ENCODE data around the gene C6. TPM values are rescaled to one million over a fixed set of nuclear protein-coding genes. Genes with fewer than 3 reads are reported as not detected.
"Not testable (repeated sequence)": the region's sequence is repeated elsewhere in the genome, so short reads cannot be mapped to it uniquely, and the experiment has no call there.

The C6 gene
- total RNA-seq, 1 donor from 2014 or later: not detected

- Mint-ChIP-seq H3K4me3 (no peak overlapping the region), H3K9me3 (no peaks in the 10 kb centered on the region), H3K27ac (no peak overlapping the region), H3K36me3 (ENCODE audit: low read depth) (no peaks in the 10 kb centered on the region), H3K4me1 (no peaks in the 10 kb centered on the region), H3K27me3 (no peaks in the 10 kb centered on the region)
- DNase-seq: no peak
- intact Hi-C loops (cut with micrococcal nuclease): no loop called here
These were observed 27.2 kb downstream of the C6 start for GRCh38 chr5:41186143-41186542.

- intact Hi-C loops (cut with micrococcal nuclease); H3K4me3 Mint-ChIP-seq; H3K27me3 Mint-ChIP-seq; H3K9me3 Mint-ChIP-seq; DNase-seq; H3K36me3 Mint-ChIP-seq (ENCODE audit: low read depth); H3K4me1 Mint-ChIP-seq; H3K27ac Mint-ChIP-seq: not testable (repeated sequence)
These were observed 30.0 kb downstream of the C6 start for GRCh38 chr5:41183331-41183730.

GRCh38 chr5:41182666-41183065, 30.7 kb downstream of the C6 start:
- intact Hi-C loops (cut with micrococcal nuclease): no loop called here
- Mint-ChIP-seq H3K27me3 (no peaks in the 10 kb centered on the region), H3K9me3 (no peaks in the 10 kb centered on the region), H3K36me3 (ENCODE audit: low read depth) (no peaks in the 10 kb centered on the region), H3K27ac (no peak overlapping the region), H3K4me1 (no peaks in the 10 kb centered on the region), H3K4me3 (no peak overlapping the region)
- DNase-seq: no peak

- Mint-ChIP-seq H3K9me3 (no peaks in the 10 kb centered on the region), H3K36me3 (ENCODE audit: low read depth) (no peaks in the 10 kb centered on the region)
- intact Hi-C loops (cut with micrococcal nuclease): no loop called here
These were observed 31.4 kb downstream of the C6 start for GRCh38 chr5:41181691-41182564.

GRCh38 chr5:41176952-41177351, 36.4 kb downstream of the C6 start:
- intact Hi-C loops (cut with micrococcal nuclease): no loop called here
- no peak for DNase-seq
- no peaks in the 10 kb centered on the region for H3K27me3 Mint-ChIP-seq
- H3K4me1 Mint-ChIP-seq: no peaks in the 10 kb centered on the region
- no peaks in the 10 kb centered on the region for H3K9me3 Mint-ChIP-seq
- H3K27ac Mint-ChIP-seq: no peak overlapping the region
- no peaks in the 10 kb centered on the region for H3K36me3 Mint-ChIP-seq (ENCODE audit: low read depth)
- H3K4me3 Mint-ChIP-seq: no peak overlapping the region

More at GRCh38 chr5:41181691-41182564, 31.4 kb downstream of the C6 start:
- H3K4me1 Mint-ChIP-seq: no peaks in the 10 kb centered on the region
- no peaks in the 10 kb centered on the region for H3K27me3 Mint-ChIP-seq
- H3K27ac Mint-ChIP-seq: no peak overlapping the region
- DNase-seq: no peak
- no peak overlapping the region for H3K4me3 Mint-ChIP-seq

GRCh38 chr5:41172012-41172411, 41.3 kb downstream of the C6 start:
- intact Hi-C loops (cut with micrococcal nuclease): no loop called here
- H3K4me3 Mint-ChIP-seq: no peak overlapping the region

GRCh38 chr5:41161271-41161670, 52.1 kb downstream of the C6 start:
- Mint-ChIP-seq H3K36me3 (ENCODE audit: low read depth) (no peaks in the 10 kb centered on the region), H3K27ac (no peak overlapping the region)

More at GRCh38 chr5:41172012-41172411, 41.3 kb downstream of the C6 start:
- no peaks in the 10 kb centered on the region for H3K9me3 Mint-ChIP-seq
- no peaks in the 10 kb centered on the region for H3K27me3 Mint-ChIP-seq
- H3K4me1 Mint-ChIP-seq: no peaks in the 10 kb centered on the region
- DNase-seq: no peak
- no peak overlapping the region for H3K27ac Mint-ChIP-seq
- H3K36me3 Mint-ChIP-seq (ENCODE audit: low read depth): no peaks in the 10 kb centered on the region

GRCh38 chr5:41157272-41157894, 55.9 kb downstream of the C6 start:
- no peak overlapping the region for H3K4me3 Mint-ChIP-seq
- intact Hi-C loops (cut with micrococcal nuclease): no loop called here
- H3K9me3 Mint-ChIP-seq: no peaks in the 10 kb centered on the region
- no peak overlapping the region for H3K27ac Mint-ChIP-seq
- H3K36me3 Mint-ChIP-seq (ENCODE audit: low read depth): no peaks in the 10 kb centered on the region
- no peaks in the 10 kb centered on the region for H3K27me3 Mint-ChIP-seq
- DNase-seq: no peak
- H3K4me1 Mint-ChIP-seq: no peaks in the 10 kb centered on the region

More at GRCh38 chr5:41161271-41161670, 52.1 kb downstream of the C6 start:
- DNase-seq: no peak
- Mint-ChIP-seq H3K4me1 (no peaks in the 10 kb centered on the region), H3K4me3 (no peak overlapping the region), H3K9me3 (no peaks in the 10 kb centered on the region), H3K27me3 (no peaks in the 10 kb centered on the region)
- intact Hi-C loops (cut with micrococcal nuclease): no loop called here

- no peaks in the 10 kb centered on the region for H3K36me3 Mint-ChIP-seq (ENCODE audit: low read depth)
- no peak overlapping the region for H3K4me3 Mint-ChIP-seq
- H3K27ac Mint-ChIP-seq: no peak overlapping the region
These were observed 56.6 kb downstream of the C6 start for GRCh38 chr5:41156739-41157138.

GRCh38 chr5:41154491-41154890, 58.8 kb downstream of the C6 start:
- no peak for DNase-seq
- intact Hi-C loops (cut with micrococcal nuclease): no loop called here
- H3K9me3 Mint-ChIP-seq: no peaks in the 10 kb centered on the region
- no peaks in the 10 kb centered on the region for H3K4me1 Mint-ChIP-seq
- no peak overlapping the region for H3K4me3 Mint-ChIP-seq
- H3K36me3 Mint-ChIP-seq (ENCODE audit: low read depth): no peaks in the 10 kb centered on the region
- H3K27me3 Mint-ChIP-seq: no peaks in the 10 kb centered on the region
- no peak overlapping the region for H3K27ac Mint-ChIP-seq

More at GRCh38 chr5:41156739-41157138, 56.6 kb downstream of the C6 start:
- no peaks in the 10 kb centered on the region for H3K27me3 Mint-ChIP-seq
- intact Hi-C loops (cut with micrococcal nuclease): no loop called here
- no peak for DNase-seq
- H3K9me3 Mint-ChIP-seq: no peaks in the 10 kb centered on the region
- H3K4me1 Mint-ChIP-seq: no peaks in the 10 kb centered on the region

- H3K4me3 Mint-ChIP-seq: no peak overlapping the region
- no peaks in the 10 kb centered on the region for H3K36me3 Mint-ChIP-seq (ENCODE audit: low read depth)
- H3K4me1 Mint-ChIP-seq: no peaks in the 10 kb centered on the region
- intact Hi-C loops (cut with micrococcal nuclease): no loop called here
- H3K9me3 Mint-ChIP-seq: no peaks in the 10 kb centered on the region
- no peaks in the 10 kb centered on the region for H3K27me3 Mint-ChIP-seq
- H3K27ac Mint-ChIP-seq: no peak overlapping the region
- no peak for DNase-seq
These were observed 61.8 kb downstream of the C6 start for GRCh38 chr5:41151564-41151963.

- Mint-ChIP-seq H3K36me3 (ENCODE audit: low read depth) (no peaks in the 10 kb centered on the region), H3K4me1 (no peaks in the 10 kb centered on the region), H3K9me3 (no peaks in the 10 kb centered on the region), H3K27me3 (no peaks in the 10 kb centered on the region), H3K4me3 (no peak overlapping the region), H3K27ac (no peak overlapping the region)
- intact Hi-C loops (cut with micrococcal nuclease): no loop called here
- no peak for DNase-seq
These were observed 64.9 kb downstream of the C6 start for GRCh38 chr5:41148448-41148847.

- intact Hi-C loops (cut with micrococcal nuclease): no loop called here
- no peaks in the 10 kb centered on the region for H3K9me3 Mint-ChIP-seq
These were observed 68.0 kb downstream of the C6 start for GRCh38 chr5:41145306-41145705.

GRCh38 chr5:41143131-41143901, 70.0 kb downstream of the C6 start:
- intact Hi-C loops (cut with micrococcal nuclease): no loop called here
- no peak for DNase-seq
- no peak overlapping the region for H3K4me3 Mint-ChIP-seq
- H3K27ac Mint-ChIP-seq: no peak overlapping the region
- no peaks in the 10 kb centered on the region for H3K27me3 Mint-ChIP-seq
- no peaks in the 10 kb centered on the region for H3K36me3 Mint-ChIP-seq (ENCODE audit: low read depth)
- no peaks in the 10 kb centered on the region for H3K9me3 Mint-ChIP-seq
- H3K4me1 Mint-ChIP-seq: no peaks in the 10 kb centered on the region

More at GRCh38 chr5:41145306-41145705, 68.0 kb downstream of the C6 start:
- no peak overlapping the region for H3K27ac Mint-ChIP-seq
- no peak for DNase-seq
- H3K27me3 Mint-ChIP-seq: no peaks in the 10 kb centered on the region
- no peaks in the 10 kb centered on the region for H3K36me3 Mint-ChIP-seq (ENCODE audit: low read depth)
- no peak overlapping the region for H3K4me3 Mint-ChIP-seq
- no peaks in the 10 kb centered on the region for H3K4me1 Mint-ChIP-seq

Measured in activated CD4-positive, alpha-beta T cell treated with anti-CD3 and anti-CD28 coated beads, Interleukin-2, amount 10 ng/mL, durations not matched to agents 24 days and 14 days (primary cell).